HG02610 (cell line): ENCODE data around the gene GNA14.
A peak's percentile ranks its signal among the peaks of the same experiment; 100 is the strongest.
"Not testable (repeated sequence)": the region's sequence is repeated elsewhere in the genome, so short reads cannot be mapped to it uniquely, and the experiment has no call there.

Experiments used
- ATAC-seq: cut with Tn5 transposase; IDR thresholded peaks from one replicate; pipeline ENCODE4 v1.9.1; 2021; ENCODE audit warnings: mild to moderate bottlenecking, moderate library complexity; ENCODE audit not compliant: unreplicated experiment

Gene GNA14

DNA sequence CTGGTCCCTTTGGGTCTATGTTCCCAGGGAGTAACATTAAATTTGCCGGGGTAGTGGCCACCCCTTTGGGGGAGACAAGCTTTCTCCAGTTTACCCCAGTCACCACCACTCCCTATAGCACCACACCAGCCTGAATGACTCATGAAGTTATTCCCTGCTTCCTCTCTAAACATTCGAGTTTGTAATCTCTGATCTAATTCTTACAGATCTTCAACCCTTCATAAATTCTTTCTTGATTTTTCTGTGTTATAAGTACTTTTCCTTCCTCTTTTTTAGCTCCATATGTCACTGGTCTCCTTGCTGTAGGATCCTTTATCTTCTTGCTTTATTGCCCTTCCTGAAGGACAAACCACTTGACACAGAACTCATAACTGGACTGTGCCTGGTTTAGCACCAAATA is 55.6 kb downstream of the GNA14 start:
- ATAC-seq, result no peak

DNA sequence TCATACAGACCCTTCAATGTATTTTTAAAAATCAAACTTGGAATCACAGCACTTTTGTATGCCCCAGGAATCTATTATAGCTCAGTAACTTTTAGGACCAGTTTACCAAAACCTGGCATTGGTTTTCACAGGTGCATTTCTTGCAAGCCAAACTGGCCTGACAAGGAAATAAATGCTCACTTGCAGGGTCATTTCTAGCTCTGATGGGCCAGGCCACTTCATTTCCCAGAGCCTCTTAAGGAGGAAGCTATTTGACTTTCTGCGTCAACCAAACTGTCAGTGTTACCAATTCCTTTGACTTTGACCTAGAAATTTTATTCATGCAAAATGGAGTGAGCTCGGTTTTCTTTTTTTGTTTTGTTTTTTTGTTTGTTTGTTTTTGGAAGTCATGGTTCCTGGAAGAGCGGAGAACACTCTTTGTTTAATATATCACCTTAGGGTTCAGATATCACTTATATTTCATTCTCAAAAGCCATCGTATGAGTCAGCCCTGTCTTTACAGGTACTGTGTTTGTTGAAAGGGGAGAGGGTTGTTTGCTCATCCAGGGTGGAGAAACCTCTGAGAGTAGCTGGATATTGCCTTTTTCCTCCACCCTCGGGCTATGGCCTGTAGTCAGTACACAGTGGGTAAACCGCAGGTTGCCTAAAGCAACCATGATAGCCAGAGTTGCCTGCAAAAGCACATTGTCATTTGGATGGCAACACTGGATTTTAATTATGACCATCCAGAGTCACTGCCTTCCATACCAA is 58.9 kb downstream of the GNA14 start:
- ATAC-seq, result no peak

DNA sequence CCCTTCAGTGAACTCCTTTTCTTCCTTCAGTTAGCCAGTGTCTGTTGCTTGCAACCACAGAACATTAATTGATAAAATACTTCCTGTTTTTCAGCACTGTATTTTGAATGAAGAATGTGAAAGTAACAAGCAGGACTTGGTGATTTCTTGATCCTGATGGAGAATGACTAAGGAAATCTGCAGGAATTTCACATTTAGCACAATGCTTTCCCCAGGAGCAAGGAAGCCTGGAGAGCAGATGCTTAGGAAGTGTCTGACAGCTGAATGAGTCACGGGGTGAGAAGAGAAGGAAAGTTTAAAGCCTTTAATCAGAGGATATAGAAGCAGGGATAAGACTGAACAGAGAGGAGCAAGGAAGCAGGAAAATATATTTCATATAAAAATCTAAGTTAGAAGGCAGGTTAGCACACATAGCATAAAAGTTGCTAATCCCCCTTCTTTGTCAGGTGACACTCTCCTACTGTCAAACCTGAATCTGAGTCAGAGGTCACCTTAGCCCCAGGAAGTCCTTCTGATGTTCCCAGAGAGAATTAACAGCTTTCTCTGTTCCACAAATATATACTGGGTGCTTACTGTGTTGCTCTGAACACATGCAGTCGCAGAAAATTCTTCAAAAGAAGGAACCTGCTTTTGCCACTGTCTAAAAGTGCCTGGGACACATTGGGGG is 59.7 kb downstream of the GNA14 start:
- no peak for ATAC-seq

DNA sequence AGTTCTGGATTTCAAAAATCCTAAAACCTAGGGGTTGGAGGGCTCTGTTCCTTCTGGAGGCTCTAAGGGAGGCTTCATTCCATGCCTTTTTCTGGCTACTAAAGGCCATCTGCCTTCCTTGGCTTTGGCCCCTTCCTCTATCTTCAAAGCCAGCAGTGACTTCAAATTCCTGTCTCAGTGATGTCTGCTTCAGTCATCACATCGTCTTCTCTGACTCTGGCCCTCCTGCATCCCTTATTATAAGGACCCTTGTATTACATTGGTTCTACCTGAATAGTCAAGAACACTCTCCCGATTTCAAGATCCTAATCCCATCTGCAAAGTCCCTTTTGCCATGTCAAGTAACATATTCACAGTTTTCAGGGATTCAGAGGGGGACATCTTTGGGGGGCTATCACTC is 60.3 kb downstream of the GNA14 start:
- ATAC-seq, result no peak

DNA sequence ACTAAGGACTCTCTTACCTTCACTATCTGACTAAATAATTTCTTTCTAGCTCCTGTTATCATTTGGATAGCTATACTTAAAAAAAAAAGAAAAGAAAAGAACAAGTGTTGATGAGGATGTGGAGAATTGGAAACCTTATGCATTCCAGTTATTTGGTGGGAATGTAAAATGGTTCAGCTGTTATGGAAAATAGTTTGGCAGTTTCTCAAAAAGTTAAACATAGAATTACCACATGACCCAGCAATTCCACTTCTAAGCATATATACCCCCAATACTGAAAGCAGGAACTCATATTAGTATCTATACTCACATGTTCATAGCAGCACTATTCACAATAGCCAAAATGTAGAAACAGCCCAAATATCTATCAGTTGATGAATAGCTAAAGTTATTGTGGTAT is 61.1 kb downstream of the GNA14 start:
- ATAC-seq, result no peak

DNA sequence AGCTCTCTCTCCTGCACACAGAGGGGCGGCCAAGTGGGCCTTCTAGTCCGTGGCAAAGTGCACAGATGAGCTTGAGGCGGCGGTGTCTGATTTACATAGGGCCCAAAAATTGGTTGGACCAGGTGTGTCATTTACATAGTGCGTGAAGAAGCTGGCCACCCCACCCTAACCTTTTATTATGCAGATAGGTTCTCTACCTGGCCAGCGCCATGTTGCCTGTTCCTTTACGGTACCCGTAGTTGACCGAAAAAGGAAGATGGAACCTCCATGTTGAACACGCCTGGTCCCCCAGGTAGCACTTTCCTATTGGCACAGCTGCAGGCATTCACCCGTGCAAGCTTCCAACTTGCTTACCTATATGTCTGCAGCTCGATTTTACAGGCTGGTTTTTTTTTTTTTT is 61.5 kb downstream of the GNA14 start:
- no peak for ATAC-seq

DNA sequence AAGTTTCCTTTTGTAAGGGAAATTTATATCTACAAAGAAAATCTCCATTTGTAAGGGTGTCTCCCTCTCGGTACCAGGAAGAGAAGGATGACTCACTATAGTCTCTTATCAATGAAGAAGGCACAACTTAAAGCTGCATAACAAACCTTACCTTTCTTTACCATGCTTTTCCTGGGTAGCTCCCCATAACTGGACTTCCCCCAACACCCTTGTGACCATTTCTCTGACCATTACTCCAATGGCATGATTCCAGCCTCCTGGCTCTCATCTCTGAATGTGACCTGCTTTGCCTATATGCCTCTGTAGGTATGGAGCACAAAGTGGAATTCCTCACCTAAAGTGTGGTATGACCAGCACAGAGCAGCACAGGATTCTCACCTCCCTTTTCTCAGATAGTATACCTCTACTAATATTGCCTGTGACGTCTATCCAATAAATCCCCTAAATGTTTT is 62.8 kb downstream of the GNA14 start:
- ATAC-seq, result no peak

DNA sequence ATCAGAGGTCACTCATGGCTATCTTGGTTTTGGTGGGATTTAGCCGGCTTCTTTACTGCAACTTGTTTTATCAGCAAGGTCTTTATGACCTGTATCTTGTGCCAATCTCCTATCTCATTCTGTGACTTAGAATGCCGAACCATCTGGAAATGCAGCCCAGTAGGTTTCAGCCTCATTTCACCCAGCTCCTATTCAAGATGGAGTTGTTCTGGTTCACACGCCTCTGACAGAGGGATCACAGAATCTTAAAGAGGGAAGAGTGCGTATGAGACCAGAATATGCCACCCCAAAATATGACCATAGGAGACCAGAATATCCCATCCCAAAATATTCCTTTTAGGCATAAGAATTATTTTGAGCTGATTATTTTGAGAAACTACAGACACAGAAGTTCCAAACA is 63.2 kb downstream of the GNA14 start:
- not testable (repeated sequence) for ATAC-seq

DNA sequence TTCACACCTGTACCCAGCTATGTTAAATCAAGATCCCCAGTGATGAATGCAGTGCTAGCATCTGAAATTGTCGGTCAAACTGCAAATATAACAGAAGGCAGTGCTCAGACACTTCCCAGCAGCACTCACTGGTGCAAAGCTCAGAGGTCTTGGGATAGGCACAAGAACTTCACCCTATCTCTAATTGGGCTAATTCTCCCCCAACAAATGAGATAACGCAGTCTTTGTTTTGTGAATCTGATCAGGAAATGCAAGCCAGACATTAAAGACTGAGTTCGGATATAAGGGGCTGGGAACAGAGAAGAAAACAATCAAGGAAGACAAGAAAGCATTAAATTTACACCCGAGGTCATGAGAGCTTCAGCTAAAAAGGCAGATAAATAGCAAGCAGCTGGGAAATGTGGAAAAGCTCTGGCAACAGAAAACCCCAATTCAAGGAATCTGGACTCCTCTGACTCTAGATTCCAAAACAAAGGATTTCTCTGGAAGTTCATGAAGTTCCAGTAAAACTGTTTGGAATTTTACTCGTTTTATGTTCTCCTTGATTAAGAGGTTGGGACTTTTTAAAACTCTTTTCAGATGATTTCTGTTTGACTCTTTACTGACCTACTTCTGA is 65.1 kb downstream of the GNA14 start:
- ATAC-seq, result no peak

DNA sequence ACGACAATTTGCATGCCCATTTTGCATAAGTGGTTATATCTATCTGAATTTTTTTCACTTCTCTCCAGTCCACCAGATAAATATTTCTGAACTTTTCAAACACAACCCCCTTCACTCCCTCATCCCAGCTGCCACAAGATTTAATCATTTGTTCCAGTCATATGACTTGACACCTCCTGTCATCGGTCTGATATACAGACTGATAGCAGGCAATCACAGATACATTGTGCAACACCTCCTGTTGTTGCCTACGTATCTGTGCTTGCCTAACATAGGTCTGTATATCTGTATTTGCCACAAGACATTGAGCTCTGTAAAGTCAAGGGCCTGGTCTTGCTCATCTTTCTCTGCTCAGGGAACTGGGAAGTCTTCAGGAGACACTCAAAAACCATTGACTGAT is 65.6 kb downstream of the GNA14 start:
- ATAC-seq, result no peak

DNA sequence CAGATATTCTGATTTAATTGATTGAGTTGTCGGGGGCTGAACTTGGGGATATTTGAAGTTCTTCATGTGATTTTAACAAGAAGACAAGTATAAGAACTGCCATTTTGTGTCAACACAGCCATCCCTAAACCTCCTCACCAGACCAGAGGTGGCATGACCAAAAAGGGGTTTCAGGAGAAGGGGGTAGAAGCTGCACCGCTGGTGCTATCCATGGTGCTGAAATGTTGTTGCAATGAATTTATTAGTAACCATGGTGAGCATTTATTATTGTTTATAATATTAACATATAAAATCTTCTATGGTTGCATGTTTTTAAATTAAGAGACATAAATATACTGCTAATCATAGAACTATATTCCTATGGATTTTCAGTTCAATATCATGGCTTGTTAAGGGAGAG is 72.3 kb downstream of the GNA14 start:
- no peak for ATAC-seq

DNA sequence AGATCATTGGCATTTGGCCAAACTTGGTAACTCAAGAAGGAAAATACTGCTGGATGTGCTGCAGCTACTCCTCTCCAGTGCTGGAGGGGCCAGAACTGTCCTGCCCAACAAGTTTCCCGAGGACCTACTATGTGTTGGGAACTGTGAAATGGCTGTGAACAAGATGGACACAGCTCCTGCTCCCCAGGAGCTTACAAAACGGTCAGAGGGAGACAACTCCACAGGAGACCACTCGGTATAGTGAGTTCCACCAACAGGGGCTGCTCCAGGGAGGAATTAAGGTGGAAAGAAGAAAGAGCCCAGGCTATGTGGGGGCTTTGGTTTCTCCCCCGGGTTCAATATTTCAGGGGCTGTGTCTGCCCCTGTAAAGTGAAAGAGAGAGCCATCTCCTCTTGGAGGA is 78.8 kb downstream of the GNA14 start:
- ATAC-seq, result no peak

DNA sequence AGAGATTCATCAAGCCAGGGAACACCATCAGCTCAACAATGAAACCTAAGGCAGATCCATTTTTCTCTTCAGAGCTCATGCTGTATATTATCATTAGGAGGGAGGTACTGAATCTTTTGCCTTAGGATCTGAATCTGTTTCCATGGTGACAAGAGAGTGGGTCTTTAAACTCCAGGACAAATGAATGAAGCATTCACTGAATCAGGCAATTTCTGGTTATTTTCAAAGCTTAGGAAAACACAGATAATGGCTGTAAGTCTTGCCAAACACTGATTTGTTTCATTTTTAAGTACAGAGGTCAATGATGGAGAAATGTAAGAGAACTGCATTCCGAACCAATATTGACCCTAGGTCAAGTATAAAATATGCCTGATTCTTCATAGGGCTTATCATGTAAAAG is 84.9 kb downstream of the GNA14 start:
- ATAC-seq, result no peak

DNA sequence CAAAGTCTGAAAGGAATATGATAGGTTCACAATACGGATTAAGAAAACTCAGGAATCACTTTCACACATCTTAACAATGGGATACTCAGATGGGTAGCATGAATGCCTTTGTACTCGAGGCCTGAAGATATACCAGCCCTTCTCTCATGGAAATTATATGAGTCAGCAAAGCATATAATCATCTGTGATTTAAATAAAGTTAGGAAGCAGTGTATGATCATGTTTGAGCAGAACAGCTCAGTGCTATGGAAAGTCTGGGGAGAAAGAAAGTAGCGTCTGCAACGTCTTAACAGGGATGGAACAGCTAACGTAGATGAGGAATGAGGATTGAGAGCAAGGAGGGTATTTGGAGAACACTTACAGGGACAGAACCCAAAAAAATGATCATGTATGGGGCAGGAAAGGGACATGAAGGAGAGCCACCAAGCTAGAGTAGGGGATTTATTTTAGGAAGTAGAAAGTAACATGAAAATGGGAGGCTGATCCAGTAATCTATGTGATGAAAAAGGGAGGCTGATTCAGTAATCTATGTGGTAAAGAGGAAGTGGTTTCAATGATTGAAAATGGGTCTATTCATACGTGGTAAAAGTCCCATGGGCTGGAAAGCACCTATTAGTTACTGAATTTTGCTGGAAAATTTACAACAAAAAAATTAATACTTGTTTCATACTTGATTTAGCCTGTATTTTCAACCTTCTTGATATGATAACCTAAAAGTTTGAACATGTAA is 85.9 kb downstream of the GNA14 start:
- ATAC-seq, result peak; percentile 74

DNA sequence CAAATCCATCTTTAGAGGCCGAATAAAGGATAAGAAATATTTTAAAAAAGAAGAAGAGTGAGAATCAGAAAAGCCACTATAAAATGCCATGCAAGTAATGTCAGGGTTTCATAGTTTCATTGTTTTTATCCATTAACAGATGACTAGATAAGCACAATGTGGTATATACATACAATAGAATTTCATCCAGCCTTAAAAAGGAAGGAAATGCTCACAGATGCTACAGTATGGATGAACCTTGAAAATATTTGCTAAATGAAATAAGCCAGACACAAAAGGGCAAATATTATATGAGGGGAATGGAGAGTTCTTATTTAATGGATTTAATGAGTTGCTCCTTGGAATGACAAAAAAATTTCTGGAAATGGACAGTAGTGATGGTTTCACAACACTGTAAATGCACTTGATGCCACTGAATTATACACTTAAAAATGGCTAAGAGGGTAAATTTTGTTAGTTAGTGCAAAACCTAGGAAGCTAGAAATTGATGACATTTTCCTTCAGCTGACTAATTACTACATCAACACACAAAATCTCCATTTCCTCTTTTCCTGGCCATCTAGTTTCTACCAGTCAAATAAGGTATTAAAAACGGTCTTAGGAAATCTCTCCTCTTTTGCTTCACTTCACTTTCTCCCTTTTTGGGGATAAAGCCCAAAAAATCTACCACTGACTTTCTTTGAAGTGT is 86.6 kb downstream of the GNA14 start:
- peak; percentile 12 for ATAC-seq

DNA sequence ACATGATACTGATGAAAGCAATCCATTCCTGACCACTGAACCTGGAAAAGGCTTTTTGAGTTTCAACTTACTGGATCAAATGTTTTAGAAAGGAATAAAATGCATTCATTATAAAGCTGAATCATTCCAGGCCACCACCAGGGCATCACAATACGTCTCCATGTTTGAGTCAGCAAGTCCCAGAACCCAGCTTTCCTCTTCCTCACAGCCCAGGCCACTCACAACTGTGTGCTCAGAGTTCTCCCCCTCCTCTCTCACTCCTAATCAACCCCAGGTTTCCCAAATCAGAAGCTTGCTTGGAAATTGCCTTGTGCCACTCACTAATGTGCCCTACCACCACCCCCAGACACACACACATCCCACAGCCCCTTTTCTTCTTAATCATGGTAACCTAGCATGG is 91.7 kb downstream of the GNA14 start:
- no peak for ATAC-seq

DNA sequence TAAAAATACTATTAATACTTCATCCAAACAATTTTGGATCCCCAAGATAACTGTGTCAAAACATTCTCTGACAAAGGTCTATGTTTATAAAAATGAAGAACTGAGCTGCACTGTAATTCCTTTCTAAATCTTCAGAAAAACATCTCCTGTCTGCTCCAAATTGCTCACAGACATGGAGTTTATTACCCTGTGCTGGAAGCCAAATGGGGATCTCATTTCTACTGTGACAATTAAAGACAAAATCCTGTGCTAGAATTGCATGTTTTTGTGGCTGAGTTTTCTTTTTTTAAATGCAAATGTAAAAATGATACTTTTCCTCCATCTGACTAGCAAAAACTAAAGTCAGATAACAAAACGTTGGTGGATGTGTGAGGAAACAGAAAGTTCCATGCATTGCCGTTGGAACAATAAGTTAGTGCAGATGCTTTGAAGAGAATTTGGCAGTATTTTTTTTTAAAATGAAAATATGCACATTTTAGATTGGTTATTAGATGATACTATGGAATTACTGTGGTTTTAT is 93.5 kb downstream of the GNA14 start:
- ATAC-seq, result no peak

DNA sequence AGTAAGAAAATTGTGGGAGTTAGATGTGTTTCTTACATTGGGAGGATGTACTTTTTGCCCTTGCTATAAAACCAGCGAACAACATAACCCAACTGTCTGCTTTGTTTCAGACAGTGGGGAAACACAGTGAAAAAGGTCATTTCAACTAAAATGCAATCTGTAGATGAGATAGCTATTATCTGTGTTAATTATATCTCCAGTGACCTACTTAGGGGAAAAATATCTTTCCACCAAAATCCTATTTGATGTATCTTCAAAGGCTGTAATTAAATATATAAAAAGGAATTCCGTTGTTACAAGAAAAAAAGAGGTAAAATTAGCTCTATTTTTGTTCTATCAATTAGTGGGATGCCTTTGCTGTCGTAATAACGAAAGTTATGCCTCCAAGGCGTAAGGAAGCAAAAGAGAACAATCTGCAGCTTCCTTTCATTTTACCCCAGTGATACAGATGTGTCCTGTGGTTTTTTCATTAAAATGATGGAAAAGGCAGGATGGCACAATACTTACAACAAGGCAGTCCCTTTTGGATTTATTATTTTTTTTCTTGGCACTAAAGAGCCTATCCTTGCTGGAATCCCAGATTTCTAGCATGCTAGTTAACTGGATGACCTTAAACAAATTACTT is 100.9 kb downstream of the GNA14 start:
- ATAC-seq, result no peak

DNA sequence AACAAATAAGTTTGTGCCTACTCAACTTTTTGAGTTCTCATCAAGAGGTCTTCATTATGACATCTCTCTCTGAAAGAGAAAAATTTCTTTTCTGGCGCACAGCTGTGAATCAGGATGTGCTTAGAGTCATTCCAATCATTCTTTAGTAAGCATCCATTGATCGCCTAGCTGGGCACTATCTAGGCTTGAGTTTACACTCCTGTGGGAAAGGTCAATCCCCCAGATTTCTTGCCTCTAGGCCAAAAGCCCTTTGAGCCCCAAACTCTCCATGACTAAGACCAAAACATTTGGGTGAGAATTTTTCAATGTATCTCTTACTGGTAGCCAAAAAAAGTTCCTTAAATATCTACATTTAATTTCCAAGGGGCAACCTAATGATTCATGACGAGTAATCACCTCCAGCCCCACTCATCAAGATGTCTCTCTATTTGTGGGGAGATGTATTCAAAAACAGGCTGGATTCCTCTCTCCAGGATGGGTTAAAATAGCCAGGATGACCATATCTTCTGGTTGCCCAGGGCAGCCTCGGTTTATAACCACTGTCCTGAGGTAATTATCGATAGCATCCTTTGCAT is 101.7 kb downstream of the GNA14 start:
- ATAC-seq, result no peak

DNA sequence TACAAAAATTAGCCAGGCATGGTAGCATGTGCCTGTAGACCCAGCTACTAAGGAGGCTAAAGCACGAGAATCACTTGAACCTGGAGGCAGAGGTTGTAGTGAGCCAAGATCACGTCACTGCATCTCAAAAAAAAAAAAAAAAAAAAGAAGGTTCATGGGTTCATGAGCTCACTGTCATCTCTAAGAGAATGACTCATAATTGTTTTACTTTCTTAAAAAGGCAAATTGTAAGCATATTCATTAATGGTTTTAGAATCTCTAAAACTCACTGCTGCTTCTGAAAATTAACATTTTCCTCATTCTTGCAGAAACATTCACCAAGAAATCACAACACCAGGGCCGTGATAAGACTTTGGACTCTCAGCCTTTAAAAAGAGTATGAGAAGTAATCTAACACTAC is 103.6 kb downstream of the GNA14 start:
- no peak for ATAC-seq
